AG08395 (cell line): ENCODE measurements around the gene PNKP.

ENCODE experiments used
- DNase-seq: peaks from one replicate; pipeline ENCODE4 v3.0.0; 2012; ENCODE audit warnings: mixed read lengths, low spot score

PNKP gene

GRCh38 chr19:49866933-49867782 is at the start of gene PNKP:
Gene PNKP (minus strand): TSS chr19:49867576. CDS start chr19:49867204, 372 bp downstream.
- DNase-seq: peak; percentile 94

- no peak for DNase-seq
Observed at GRCh38 chr19:49915271-49915670, 47.9 kb upstream of the PNKP start.

GRCh38 chr19:49913720-49914119 is 46.3 kb upstream of the PNKP start:
- DNase-seq: no peak

- no peak for DNase-seq
Observed at GRCh38 chr19:49912965-49913685, 45.7 kb upstream of the PNKP start.

DNA sequence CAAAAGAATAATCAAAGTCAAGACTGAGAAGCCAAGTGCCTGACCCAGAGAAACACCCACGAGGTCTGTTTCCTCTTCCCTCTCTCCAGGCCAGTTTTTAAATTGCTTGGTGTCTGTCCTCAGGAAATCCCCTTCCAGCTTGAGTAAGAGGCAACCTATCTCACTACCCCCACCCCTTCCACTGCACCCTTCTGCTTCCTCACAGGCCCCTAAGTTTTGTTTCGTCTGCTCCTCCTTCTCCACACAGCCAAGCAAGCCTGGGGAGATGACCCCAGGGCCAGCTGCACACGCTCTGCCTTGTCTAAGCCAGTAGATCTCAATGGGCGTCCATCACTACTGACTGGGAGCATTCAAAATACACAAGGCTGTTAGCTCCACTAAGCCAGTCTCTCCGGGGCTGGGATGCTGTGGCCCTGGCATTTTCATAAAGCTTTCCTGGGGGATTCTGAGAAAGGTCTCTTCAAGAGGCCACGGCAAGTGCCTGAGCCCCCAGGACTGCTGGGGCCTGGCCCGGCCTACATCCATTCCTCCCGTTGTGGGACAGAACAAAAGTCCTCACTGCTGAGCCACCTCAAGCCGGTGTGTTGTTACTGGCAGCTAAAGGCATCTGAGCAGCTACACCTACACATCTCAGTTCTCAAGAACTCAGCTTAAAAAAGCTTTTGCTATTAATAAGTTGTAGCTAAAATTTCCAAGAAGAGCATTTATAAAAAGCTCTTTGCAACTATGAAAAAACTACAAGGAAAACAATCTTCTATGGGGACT is 44.2 kb upstream of the PNKP start:
- DNase-seq: no peak

DNA sequence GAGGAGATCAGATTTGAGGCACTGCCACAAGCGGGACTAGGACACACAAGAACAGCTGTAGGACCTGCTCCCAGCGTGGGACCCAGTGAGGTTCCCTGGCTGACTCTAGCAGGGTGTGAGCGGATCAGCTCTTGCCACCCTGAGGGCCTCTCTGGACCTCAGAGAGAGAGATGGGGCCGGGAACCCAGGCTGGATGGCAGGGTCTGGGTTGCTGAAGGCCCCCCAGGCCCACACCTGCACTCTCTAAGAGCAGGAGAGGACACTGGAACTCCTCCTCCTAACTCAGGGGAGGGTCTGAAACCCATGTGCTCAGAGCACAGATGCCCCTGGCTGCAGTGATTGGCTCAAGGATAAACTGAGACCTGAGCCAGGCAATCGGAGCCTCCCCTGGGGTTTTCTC is 42.8 kb upstream of the PNKP start:
- no peak for DNase-seq

DNA sequence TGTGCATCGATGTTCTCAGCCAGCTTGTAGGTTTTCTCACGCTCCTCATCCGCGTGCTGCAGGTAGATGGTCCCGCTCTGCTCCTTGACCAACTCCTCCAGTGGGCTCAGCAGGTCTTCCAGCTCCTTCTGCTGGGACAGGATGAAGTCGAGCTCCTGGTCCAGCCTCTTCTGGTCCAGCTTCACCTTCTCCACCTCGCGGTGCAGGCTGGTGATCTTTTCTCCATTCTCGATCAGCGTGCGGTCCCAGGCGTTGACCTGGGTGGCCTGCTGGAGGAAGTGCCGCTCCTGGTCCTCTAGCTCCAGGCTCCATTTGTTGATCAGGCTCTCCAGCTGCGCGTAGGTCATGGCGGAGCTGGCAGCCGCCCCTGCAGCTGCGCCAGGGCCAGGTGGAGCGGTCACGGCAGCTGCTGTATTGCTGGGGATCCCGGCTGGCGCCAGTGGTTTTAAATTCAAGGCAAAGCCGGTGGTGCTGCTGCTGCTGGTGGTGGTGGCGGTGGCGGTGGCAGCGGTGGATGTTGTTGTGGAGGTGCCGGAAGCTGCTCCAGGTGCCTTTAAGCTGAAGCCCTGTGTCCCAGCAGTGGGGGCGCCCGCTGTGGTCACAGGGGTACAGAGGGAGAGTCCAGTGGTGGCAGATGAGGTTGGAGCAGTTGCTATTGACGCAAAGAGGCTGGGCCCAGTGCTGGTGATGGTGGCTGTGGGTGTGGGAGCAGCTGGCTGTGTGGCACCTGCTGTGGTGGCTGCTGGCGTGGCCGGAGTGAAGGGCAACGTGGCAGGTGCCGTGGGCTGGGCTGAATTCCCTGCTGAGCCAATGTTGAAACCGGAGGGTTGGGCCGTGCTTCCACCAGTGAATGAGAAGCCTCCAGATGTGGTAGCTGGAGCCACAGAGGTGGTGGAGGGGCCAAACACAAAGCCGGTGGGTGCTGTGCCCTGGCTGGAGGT is 41.4 kb upstream of the PNKP start:
- no peak for DNase-seq

GRCh38 chr19:49907745-49908446 is 40.5 kb upstream of the PNKP start:
- DNase-seq: no peak

GRCh38 chr19:49906879-49907564 is 39.6 kb upstream of the PNKP start:
- DNase-seq: no peak

- no peak for DNase-seq
Observed at GRCh38 chr19:49904136-49904535, 36.8 kb upstream of the PNKP start.

DNA sequence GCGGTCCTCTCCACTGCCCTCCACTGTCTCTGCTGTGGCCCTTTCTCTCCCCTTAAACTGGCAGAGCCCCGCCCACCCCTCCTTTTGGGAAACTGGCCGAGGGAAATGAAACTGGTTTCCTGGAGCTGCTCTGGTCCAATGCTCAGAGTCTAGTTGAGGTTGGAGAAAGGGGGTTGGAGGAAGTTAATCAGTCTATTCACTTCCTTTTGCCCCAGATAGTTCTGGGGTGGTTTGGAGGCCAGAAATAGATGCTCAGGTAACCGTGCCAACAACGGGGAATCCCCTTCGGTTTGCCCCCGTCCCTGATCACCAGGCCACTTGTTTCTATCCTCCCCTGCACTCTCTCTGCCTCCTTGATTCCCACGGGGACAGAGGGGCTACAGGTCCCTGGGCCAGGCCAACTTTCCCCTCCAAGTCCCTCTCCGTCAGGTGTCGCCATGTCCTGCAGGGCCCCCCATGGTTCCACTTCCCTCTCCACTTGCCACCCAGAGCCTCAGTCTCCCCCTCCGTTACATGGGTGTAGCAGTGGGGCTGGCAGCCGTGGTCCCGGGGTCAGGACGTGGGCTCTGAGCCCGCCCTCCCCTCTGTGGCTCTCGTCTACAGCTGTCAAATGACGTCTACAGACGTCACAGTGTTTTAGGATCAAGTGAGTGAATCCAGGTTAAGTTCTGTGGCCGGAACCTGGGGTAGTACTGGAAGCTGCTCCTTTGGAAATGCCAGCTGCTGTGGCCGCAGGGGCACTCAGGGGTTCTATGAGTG is 29.7 kb upstream of the PNKP start, which contains the start of gene IL4I1:
Gene IL4I1, minus strand, starts transcription at position 25 of the 759 bp plus-strand sequence. CDS start 727 bp downstream, outside the sequence.
- peak; percentile 45 for DNase-seq

DNA sequence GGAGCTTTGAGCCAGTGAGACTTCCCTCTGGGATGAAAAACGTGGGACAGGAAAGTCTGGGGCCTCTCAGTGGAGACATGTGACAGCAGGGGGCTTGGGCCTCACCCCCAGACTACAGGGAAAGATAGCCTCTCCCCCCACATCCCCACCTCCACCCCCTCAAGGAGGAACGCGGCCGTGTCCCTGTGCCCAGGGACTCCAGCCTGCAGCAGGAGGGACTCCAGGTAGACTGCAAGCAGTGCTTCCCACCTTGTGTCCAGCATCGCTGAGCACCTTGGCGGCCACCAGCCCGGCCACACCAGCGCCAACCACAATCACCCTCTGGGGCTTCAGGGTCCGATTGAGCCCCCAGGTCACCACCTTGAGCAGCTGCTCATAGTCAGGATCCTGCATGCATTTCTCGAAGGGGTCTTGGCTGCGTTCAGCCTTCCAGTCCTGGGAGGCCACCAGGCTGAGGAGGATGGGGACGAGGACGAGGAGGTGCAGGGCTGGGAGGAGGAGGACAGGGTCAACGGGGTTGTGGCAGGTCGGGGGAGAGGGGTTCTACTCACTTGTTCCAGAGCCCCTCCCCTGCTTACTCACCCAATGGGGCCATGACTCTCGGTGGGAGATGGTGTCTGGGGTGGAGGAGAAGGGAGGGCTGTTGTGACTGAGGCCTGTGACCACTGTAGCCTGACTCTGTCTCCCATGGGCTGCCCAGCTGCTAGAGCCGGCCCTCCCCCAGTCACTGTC is 28.4 kb upstream of the PNKP start:
- DNase-seq: no peak

GRCh38 chr19:49894879-49895565 is 27.6 kb upstream of the PNKP start:
- DNase-seq: no peak

- no peak for DNase-seq
Observed at GRCh38 chr19:49894011-49894664, 26.8 kb upstream of the PNKP start.

GRCh38 chr19:49892716-49893115 is 25.3 kb upstream of the PNKP start:
- DNase-seq: no peak

DNA sequence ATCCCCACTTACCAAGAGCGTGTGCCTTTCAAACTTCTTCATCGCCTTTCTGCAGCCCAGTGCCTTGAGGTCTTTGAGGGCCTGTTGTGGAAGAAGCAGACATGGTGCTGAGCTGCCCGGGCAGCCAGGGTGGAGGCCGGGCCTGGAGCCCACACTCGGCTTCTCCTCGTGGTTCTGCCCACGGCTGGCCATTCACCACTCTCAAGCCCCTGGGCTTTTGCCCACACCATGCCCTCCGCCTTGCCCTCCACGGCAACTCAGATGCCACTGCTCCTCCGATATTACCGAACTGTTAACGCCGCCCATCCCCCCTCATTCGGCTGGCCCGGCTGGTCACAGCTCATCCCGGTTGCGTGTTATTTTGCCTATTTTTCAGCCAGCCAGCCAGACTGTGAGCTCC is 24.0 kb upstream of the PNKP start:
- DNase-seq: no peak
